ENCODE measurements around the gene CCM2L.

GRCh38 chr20:32009564-32009963, 674 bp upstream of the CCM2L start:
- TF ChIP-seq ZNF274 (IDR thresholded peaks at IDR 0.05; ENCODE audit: low read depth, low read length) (no peak), YY1 (IDR thresholded peaks at IDR 0.05; ENCODE audit: insufficient read depth, insufficient read length) (no peak), SUZ12 (IDR thresholded peaks at IDR 0.05; ENCODE audit: extremely low read depth, insufficient read depth, insufficient read length) (no peak)

Data from NT2/D1 (cell line).